ENCODE data around the gene ST3GAL5.

The ST3GAL5 gene

GRCh38 chr2:85930129-85931124 is 41.6 kb upstream of the ST3GAL5 start:
- Histone ChIP-seq H3K27ac (no peak overlapping the region), H3K9ac (ENCODE audit: insufficient read length) (no peak overlapping the region), H3K4me3 (no peak overlapping the region), H3K9me3 (ENCODE audit: low read depth, low read length) (no peaks in the 10 kb centered on the region), H3K36me3 (ENCODE audit: insufficient read depth, low read length) (no peaks in the 10 kb centered on the region)
- DNase-seq (ENCODE audit: low read depth, low spot score), result no peak
- TF ChIP-seq EZH2 (IDR thresholded peaks at IDR 0.05) (no peak), POLR2AphosphoS5 (IDR thresholded peaks at IDR 0.05; ENCODE audit: borderline replicate concordance, low read depth, low read length) (no peak), FOXP2 (optimal IDR thresholded peaks at IDR 0.05; ENCODE audit: control extremely low read depth, extremely low read length, insufficient read depth) (no peak)

DNA sequence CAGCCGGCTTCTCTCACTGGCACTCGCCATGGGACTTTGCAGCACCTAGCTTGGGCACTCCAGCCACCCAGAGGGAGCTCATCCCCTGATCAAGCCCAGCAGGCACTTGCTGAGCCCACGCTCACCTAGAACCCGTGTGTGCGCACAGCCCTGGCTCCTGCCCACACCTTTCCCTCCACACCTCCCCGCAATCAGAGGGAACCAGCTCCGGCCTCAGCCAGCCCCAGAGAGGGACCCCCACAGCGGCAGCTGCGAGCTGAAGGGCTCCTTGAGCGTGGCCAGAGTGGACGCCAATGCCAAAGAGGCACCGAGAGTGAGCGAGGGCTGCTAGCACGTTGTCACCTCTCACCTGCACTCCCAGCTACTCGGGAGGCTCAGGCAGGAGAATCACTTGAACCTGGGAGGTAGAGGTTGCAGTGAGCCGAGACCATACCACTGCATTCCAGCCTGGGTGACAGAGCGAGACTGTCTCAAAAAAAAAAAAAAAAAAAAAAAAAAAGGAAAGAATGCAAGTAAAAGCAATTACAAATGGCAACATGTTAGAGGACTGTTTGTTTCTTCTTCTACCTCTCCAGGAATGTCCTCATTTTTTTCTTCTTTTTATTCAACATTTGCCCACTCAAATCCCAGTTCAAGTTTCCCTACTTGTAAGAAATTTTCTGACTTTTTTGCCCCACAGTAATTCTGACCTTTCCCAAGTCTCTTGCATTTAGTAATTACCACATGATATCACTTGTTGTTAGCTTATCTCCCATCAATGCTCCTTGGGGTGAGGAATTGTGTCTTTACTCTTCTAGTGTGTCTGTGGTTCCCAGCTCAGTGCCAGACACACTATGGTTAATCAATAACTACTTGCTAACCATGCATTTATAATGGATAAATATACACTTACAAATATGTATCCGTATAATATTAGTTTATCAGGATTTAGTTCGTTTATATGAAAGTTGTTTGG is 40.6 kb upstream of the ST3GAL5 start:
- no peak for TF ChIP-seq FOXP2 (optimal IDR thresholded peaks at IDR 0.05; ENCODE audit: control extremely low read depth, extremely low read length, insufficient read depth)
- TF ChIP-seq POLR2AphosphoS5 (IDR thresholded peaks at IDR 0.05; ENCODE audit: borderline replicate concordance, low read depth, low read length), result no peak
- TF ChIP-seq EZH2 (IDR thresholded peaks at IDR 0.05), result no peak
- DNase-seq (ENCODE audit: low read depth, low spot score), result no peak
- H3K9me3 ChIP-seq (ENCODE audit: low read depth, low read length), result no peaks in the 10 kb centered on the region
- H3K36me3 ChIP-seq (ENCODE audit: insufficient read depth, low read length), result no peaks in the 10 kb centered on the region
- H3K9ac ChIP-seq (ENCODE audit: insufficient read length), result no peak overlapping the region
- no peak overlapping the region for H3K4me3 ChIP-seq
- H3K27ac ChIP-seq, result no peak overlapping the region

DNA sequence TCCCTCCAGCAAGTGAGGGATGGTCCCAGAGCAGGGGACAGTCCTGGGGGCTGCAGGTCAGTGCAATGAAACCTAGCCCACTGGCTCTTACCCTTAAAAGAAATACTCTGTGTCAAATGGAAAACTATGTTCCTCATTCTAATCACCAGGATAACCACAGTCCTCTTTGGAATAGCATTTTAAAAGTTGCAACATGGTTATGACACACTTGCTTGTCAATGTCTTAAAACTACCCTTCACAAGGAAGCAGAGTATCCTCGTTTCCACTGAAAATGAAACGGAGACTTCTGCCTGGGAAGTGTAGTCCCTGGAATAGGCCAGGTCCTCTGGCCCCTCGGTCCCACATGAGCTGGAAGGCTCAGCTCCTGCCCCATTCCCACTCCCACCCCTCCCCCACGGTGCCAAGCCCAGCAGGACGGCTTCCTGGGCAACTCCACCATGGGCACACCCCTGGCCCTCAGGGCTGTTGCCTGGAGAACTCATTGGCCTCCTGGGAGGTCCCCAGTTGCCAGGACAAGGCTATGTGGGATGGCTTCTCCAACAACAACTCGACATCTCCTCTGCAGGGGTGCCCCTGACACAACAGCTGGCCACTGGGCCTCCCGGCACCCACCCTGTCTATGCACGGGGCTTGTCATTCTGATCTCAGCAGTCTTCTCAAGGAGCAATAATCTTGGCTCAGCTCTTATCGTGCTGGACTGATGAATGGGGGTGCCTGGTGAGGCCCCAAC is 38.3 kb upstream of the ST3GAL5 start:
- H3K9me3 ChIP-seq (ENCODE audit: low read depth, low read length), result no peaks in the 10 kb centered on the region
- H3K4me3 ChIP-seq, result no peak overlapping the region
- TF ChIP-seq FOXP2 (optimal IDR thresholded peaks at IDR 0.05; ENCODE audit: control extremely low read depth, extremely low read length, insufficient read depth) (no peak), POLR2AphosphoS5 (IDR thresholded peaks at IDR 0.05; ENCODE audit: borderline replicate concordance, low read depth, low read length) (no peak), EZH2 (IDR thresholded peaks at IDR 0.05) (no peak)
- DNase-seq (ENCODE audit: low read depth, low spot score), result no peak
- H3K9ac ChIP-seq (ENCODE audit: insufficient read length), result no peak overlapping the region
- no peaks in the 10 kb centered on the region for H3K36me3 ChIP-seq (ENCODE audit: insufficient read depth, low read length)
- H3K27ac ChIP-seq, result no peak overlapping the region

DNA sequence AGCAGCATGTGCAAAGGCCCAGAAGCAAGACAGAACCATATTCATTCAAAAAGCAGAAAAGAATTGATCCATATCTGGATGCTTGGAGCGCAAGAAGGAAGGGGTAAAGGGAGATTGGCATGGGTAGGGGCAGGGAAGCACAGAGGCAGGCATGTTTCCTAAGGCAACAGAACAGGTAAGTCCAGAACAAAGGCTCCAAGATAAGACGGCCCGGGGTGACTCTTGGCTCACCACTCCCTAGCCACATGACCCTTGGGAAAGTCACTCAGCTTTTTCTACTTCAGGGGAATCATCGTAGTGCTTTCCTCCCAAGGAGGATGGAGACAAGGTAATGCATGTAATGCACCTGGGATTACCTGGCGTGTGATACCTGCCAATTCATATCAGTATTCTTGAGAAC is 37.7 kb upstream of the ST3GAL5 start:
- no peaks in the 10 kb centered on the region for H3K36me3 ChIP-seq (ENCODE audit: insufficient read depth, low read length)
- no peak for TF ChIP-seq EZH2 (IDR thresholded peaks at IDR 0.05)
- TF ChIP-seq POLR2AphosphoS5 (IDR thresholded peaks at IDR 0.05; ENCODE audit: borderline replicate concordance, low read depth, low read length), result no peak
- TF ChIP-seq FOXP2 (optimal IDR thresholded peaks at IDR 0.05; ENCODE audit: control extremely low read depth, extremely low read length, insufficient read depth), result no peak
- DNase-seq (ENCODE audit: low read depth, low spot score), result no peak
- no peak overlapping the region for H3K9ac ChIP-seq (ENCODE audit: insufficient read length)
- no peak overlapping the region for H3K27ac ChIP-seq
- H3K4me3 ChIP-seq, result no peak overlapping the region
- no peaks in the 10 kb centered on the region for H3K9me3 ChIP-seq (ENCODE audit: low read depth, low read length)

GRCh38 chr2:85925216-85925671 is 36.5 kb upstream of the ST3GAL5 start:
- H3K36me3 ChIP-seq (ENCODE audit: insufficient read depth, low read length), result no peaks in the 10 kb centered on the region
- TF ChIP-seq EZH2 (IDR thresholded peaks at IDR 0.05) (no peak), FOXP2 (optimal IDR thresholded peaks at IDR 0.05; ENCODE audit: control extremely low read depth, extremely low read length, insufficient read depth) (no peak), POLR2AphosphoS5 (IDR thresholded peaks at IDR 0.05; ENCODE audit: borderline replicate concordance, low read depth, low read length) (no peak)
- DNase-seq (ENCODE audit: low read depth, low spot score), result no peak
- no peak overlapping the region for H3K4me3 ChIP-seq
- H3K27ac ChIP-seq, result no peak overlapping the region
- H3K9ac ChIP-seq (ENCODE audit: insufficient read length), result no peak overlapping the region
- H3K9me3 ChIP-seq (ENCODE audit: low read depth, low read length), result no peaks in the 10 kb centered on the region

GRCh38 chr2:85924522-85924921 is 35.7 kb upstream of the ST3GAL5 start:
- no peak overlapping the region for H3K9ac ChIP-seq (ENCODE audit: insufficient read length)
- no peaks in the 10 kb centered on the region for H3K9me3 ChIP-seq (ENCODE audit: low read depth, low read length)
- TF ChIP-seq EZH2 (IDR thresholded peaks at IDR 0.05) (no peak), FOXP2 (optimal IDR thresholded peaks at IDR 0.05; ENCODE audit: control extremely low read depth, extremely low read length, insufficient read depth) (no peak), POLR2AphosphoS5 (IDR thresholded peaks at IDR 0.05; ENCODE audit: borderline replicate concordance, low read depth, low read length) (no peak)
- H3K27ac ChIP-seq, result no peak overlapping the region
- DNase-seq (ENCODE audit: low read depth, low spot score), result no peak
- H3K4me3 ChIP-seq, result no peak overlapping the region
- H3K36me3 ChIP-seq (ENCODE audit: insufficient read depth, low read length), result no peaks in the 10 kb centered on the region

- Histone ChIP-seq H3K36me3 (ENCODE audit: insufficient read depth, low read length) (no peaks in the 10 kb centered on the region), H3K27ac (no peak overlapping the region), H3K9ac (ENCODE audit: insufficient read length) (no peak overlapping the region), H3K4me3 (no peak overlapping the region), H3K9me3 (ENCODE audit: low read depth, low read length) (no peaks in the 10 kb centered on the region)
- no peak for TF ChIP-seq EZH2 (IDR thresholded peaks at IDR 0.05)
- no peak for TF ChIP-seq FOXP2 (optimal IDR thresholded peaks at IDR 0.05; ENCODE audit: control extremely low read depth, extremely low read length, insufficient read depth)
- no peak for TF ChIP-seq POLR2AphosphoS5 (IDR thresholded peaks at IDR 0.05; ENCODE audit: borderline replicate concordance, low read depth, low read length)
- DNase-seq (ENCODE audit: low read depth, low spot score), result no peak
Measured at GRCh38 chr2:85922199-85922598, 33.4 kb upstream of the ST3GAL5 start.

Data from SK-N-MC (cell line).